Embryonic facial prominence (tissue), 1 donor: ENCODE data around the gene ANTKMT.
"Not testable (repeated sequence)": the region's sequence is repeated elsewhere in the genome, so short reads cannot be mapped to it uniquely, and the experiment has no call there.

Experiments
- DNase-seq: peaks from one replicate; pipeline ENCODE4 v3.0.0-alpha.2; 2016; ENCODE audit errors: extremely low spot score

The ANTKMT gene

DNA sequence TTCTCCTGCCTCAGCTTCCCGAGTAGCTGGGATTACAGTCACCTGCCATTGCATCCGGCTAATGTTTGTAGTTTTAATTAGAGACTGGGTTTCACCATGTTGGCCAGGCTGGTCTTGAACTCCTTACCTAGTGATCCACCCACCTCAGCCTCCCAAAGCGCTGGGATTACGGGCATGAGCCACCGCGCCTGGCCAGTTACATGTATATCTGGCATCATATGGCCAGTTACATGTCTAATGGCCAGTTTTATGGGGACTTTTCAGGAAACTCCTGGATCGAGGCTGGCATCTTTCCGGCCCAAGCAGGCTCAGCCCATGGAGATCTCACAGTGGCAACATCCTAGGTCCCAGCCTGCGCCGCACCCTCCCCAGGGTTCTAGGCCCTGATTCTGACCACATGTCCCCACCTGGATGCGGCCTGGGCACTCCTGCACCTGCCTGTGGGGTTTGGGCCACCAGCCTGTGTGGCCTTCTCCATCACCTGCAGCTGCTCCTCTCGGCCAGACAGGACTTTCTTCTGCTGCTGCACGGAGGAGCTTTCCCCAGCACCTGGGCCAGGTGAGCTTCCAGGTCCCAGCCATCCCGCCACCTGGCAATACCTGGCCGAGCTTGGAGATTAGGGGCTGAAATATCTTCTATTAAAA is 21.2 kb downstream of the ANTKMT start:
- DNase-seq: no peak

DNA sequence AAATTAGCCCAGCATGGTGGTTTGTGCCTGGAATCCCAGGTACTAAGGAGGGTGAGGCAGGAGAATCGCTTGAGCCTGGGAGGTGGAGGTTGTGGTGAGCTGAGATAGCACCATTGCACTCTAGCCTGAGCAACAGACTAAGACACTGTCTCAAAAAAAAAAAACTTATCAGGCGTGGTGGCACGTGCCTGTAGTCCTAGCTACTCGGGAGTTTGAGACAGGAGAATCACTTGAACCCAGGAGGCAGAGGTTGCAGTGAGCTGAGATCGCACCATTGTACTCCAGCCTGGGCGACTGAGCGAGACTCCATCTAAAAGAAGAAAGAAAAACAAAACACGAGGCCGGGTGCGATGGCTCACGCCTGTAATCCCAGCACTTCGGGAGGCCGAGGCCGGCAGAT is 21.9 kb downstream of the ANTKMT start:
- not testable (repeated sequence) for DNase-seq

DNA sequence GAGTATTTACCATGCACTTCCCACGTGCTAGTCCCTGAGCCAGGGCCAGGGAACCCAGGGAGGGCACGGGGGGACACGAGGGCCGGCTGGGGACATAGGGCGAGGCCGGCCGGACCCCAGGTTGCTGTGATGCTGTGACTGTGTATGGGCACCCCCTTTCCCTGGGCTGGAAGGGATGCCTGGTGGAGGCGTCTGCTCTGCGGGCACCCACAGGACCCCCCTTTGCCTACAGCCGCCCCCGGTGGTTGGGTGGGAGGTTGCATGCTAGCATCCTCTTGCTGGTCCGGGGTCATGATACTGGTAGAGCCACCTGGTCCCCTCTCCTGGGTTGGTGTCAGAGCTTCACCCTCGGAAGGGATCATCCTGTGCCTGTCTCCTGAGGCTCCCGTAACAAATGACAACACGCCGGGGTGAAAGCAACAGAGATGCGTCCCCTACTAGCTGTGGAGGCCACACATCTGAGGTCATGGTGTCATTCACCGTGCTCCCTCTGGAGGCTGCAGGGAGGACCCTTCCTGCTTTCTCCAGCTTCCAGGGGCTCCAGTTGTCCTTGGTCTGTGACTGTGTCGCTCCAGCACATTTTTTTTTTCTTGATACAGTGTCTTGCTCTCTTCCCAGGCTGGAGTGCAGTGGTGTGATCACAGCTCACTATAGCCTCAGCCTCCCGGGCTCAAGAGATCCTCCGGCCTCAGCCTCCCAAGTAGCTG is 23.0 kb downstream of the ANTKMT start:
- DNase-seq: no peak

DNA sequence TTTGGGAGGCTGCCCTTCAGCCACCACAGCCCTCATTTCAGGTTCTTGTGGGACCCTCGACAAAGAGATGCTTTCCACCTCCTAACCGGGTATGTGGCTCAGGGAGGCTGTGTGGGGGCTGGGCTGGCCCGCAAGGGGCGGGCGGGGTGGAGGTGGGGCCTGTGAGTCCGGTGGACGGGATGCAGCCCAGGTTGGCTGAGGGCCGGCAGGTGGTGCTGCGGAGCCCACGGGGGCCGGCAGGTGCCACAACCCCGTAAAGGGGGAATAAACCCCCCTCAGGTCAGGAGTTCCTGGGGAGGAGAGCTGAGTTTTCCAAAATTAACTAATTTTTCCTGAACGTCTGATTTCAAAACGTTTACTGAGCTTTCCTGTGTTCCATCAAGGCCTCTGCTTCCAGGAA is 24.8 kb downstream of the ANTKMT start:
- no peak for DNase-seq

GRCh38 chr16:746637-747036 is 25.7 kb downstream of the ANTKMT start:
- no peak for DNase-seq

DNA sequence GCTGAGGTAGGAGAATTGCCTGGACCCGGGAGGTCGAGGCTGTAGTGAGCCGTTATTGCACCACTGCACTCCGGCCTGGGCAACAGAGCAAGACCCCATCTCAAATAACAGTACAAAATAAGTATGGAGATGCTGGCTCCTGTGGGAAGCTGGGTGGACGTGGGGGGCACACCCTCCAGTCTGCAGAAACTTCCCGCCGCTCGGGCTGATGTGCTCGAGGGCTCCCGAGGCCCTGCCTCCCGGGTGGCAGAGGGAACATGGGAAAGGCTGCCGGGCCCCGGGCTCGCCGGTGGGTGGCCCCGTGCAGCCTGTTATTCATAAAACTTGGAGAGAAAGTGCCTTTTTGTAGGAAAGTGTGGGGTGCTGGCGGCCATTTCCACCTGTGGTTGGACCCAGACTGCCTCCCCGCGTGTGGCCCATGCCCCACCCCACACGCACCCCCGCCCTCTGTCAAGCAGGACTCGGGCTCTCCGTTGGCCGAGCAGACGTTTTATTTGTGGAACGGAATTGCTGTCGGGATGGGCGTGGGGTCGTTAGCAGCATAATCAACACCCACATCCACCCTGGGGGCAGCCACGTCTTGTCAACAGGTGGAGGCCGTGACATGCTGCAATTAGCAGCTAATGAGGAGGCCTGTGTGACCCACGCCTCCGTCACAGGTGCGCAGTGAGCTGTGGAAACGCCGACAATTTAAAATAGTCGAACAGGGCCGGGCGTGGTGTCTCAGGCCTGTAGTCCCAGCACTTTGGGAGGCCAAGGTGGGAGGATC is 27.2 kb downstream of the ANTKMT start:
- DNase-seq: no peak

- no peak for DNase-seq
Measured at GRCh38 chr16:749010-749409, 28.1 kb downstream of the ANTKMT start.

DNA sequence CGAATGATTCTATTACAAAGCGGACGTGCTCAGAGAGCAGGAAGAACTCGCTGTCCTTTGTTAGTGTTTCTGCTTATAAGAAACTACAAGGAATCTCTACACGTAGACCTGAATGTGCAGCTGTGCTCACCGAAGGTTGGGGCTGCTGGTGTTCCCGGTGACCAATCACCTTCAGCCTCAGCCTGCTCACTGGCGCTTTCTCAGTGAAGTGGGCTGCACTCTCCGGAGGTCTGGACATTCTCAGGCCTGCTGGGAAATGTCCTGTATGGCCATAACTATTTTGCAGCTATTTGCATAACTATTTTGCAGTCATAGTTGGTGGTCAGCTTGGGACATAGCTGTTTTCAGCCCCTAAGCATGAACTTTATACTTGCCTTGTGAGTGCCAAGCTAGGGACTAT is 29.5 kb downstream of the ANTKMT start:
- no peak for DNase-seq

DNA sequence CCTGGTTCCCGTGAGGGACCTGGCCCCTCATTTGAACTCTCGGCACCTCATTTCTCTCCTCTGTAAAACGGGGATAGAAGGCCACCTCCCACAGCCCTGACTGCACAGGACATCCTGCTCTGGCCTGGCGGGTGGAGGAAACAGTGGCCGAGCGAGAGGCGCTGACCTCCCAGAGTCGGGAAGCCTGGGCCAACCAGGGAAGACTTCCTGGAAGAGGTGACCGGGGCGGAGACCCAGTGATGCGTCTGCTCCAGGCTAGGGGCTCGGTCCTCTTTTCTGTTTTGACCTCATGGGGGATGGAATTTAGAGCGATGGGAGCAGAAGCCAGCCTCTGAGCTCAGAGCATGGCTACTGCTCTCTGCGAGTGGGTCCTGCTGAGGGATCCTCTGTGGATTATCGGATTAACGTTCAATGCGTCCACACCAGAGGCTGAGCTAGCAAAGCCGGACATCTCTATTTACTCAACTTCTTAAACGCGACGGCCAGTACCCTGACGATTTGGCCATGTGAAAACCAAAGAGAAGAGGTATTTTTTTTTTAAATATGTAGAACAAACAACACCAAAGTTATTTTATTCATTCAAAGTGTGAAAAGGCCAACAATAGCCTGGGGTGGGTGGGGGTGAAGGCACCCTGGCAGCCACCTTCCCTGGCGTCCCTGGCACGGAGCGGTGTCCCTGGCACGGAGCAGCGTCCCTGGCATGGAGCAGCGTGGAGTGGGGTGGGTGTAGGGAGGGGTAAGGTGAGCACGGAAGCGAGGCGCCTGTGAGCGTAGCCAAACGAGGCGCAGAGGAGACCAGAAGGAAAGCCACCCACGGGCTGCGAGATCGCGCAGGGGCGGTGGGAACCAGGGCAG is 30.4 kb downstream of the ANTKMT start:
- DNase-seq: no peak

DNA sequence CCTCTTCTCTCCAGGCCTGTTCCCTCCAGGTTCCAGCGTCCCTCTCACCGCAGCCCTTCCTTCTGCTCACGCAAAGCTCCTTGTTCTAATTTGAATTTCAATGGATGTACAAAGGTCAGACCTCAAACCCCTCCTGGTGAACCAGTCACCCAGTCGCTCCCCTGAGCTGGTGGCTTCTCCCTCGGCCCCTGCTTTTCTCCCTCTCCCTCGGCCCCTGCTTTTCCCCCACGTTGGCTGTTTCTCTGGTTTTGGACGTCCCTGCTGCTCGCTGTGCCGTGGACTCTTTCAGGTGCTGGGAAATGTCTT is 31.0 kb downstream of the ANTKMT start:
- DNase-seq: no peak

GRCh38 chr16:754121-754607 is 33.2 kb downstream of the ANTKMT start:
- not testable (repeated sequence) for DNase-seq

DNA sequence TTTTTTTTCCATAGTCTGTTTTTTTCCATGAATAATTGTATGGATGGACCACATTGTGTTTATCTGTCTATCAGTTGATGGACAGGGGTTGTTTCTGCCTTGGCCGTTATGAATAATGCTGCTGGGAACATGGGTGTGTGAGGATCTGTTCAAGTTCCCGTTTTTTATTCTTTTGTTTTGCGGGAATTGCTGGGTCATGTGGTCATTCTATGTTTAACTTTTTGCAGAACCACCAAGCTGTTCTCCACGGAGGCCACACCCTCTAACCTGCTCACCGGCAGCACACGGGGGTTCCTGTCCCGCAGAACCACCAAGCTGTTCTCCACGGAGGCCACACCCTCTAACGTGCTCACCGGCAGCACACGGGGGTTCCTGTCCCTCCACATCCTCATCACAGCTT is 33.7 kb downstream of the ANTKMT start:
- no peak for DNase-seq

GRCh38 chr16:756428-756827 is 35.5 kb downstream of the ANTKMT start:
- no peak for DNase-seq

DNA sequence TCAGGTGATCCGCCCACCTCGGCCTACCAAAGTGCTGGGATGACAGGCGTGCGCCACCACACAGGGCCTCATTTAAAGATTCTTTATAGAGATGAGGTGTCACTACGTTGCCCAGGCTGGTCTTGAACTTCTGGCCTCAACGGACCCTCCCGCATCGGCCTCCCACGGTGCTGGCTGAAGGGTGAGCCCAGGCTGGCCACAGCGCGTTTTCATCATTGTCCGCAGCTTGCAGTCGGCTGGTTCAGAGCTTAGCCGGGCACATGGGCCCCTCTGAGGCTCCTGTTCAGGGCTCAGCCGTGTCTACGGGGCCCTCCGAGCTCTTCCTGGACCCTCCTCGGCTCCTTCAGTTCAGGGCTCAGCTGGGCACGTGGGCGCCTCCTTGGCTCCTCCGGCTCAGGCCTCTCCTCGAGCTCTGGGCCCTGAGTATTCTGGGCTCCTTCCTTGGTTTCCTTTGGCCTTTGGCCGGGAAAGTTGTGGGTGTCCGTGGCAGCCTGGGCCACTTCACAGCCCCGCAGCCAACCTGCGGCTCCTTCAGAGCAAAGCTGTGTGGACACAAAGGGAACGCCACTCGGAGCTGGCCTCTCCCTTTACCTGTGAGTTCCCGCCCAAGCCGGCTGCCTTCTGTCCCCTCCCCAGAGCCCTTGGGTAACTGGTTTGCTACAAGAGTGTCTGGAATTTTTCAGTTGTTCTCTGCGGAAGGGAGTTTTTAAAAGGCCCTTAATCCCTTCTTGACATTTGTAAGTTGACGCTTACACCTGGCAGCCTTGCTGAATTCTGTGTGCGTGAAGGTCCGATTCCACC is 38.4 kb downstream of the ANTKMT start:
- no peak for DNase-seq

- DNase-seq: no peak
Measured at GRCh38 chr16:760065-760464, 39.1 kb downstream of the ANTKMT start.

GRCh38 chr16:760545-761343 is 39.8 kb downstream of the ANTKMT start, which contains the start of gene MSLN:
MSLN (plus strand) TSS chr16:760734; CDS start chr16:762681, 1,947 bp downstream.
- DNase-seq: no peak

GRCh38 chr16:761625-762513 is 40.9 kb downstream of the ANTKMT start:
- DNase-seq: no peak

DNA sequence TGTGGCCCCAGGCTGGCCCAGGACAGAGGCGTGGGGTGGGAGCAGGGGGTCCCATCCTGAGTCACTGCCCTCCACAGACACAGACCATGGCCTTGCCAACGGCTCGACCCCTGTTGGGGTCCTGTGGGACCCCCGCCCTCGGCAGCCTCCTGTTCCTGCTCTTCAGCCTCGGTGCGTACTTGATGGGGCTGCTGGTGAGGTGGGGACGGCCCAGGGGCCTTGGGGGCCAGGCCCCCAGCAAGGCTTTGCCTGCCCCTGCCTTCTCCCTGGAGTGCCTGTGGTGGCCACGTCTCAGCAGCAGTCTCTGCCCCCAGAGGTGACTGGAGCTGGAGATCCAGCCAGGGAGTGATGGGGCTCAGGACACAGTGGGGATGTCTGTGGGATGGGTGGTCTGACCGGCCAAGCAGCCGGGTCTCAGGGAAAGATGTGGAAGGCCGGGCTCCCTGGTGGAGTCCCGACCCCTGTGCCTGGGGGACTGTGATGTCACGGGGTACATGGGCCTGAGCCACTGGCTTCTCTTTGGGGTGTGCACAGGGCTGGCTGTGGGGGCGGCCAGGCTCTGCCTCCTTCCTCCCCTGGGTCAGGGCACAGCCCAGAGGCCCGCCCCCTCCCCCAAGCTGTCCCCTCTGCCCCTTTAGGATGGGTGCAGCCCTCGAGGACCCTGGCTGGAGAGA is 41.8 kb downstream of the ANTKMT start:
- no peak for DNase-seq
